HepG2 (cell line): ENCODE results near the gene TLE2. TPM values are rescaled to one million over a fixed set of nuclear protein-coding genes. Genes with fewer than 3 reads are reported as not detected.

Experiments
- AHDC1 ChIP-seq: sonication (generic); formaldehyde crosslinking; IDR thresholded peaks from 2 replicates; pipeline ENCODE4 v1.5.1; 2020; ENCODE audit warnings: mild to moderate bottlenecking, missing genetic modification reagents, borderline replicate concordance
- FOXC1 ChIP-seq: sonication (generic); formaldehyde crosslinking; IDR thresholded peaks from 2 replicates; pipeline ENCODE4 v1.8.0; 2022; ENCODE audit warnings: mild to moderate bottlenecking, missing genetic modification reagents, borderline replicate concordance
- FOXJ3 ChIP-seq: sonication (generic); formaldehyde crosslinking; IDR thresholded peaks from 2 replicates; pipeline ENCODE4 v1.4.0; 2020; ENCODE audit warnings: missing genetic modification reagents, mild to moderate bottlenecking, borderline replicate concordance
- GMEB1 ChIP-seq: sonication (generic); formaldehyde crosslinking; IDR thresholded peaks from 2 replicates; pipeline ENCODE4 v1.5.1; 2020; ENCODE audit warnings: missing genetic modification reagents, mild to moderate bottlenecking, borderline replicate concordance
- HOXA7 ChIP-seq: sonication (generic); formaldehyde crosslinking; IDR thresholded peaks from 2 replicates; pipeline ENCODE4 v1.8.1; 2022; ENCODE audit warnings: mild to moderate bottlenecking, missing genetic modification reagents, moderate library complexity
- RARA ChIP-seq: IDR thresholded peaks from 2 replicates; pipeline ENCODE4 v1.6.1; 2016; ENCODE audit warnings: missing genetic modification reagents, missing compliant biosample characterization
- RBM22 ChIP-seq: fragments of 200-400 bp; formaldehyde crosslinking; optimal IDR thresholded peaks from 2 replicates; pipeline ENCODE3; 2017; ENCODE audit warnings: mild to moderate bottlenecking, low read length, moderate library complexity
- REST ChIP-seq, 2 experiments: IDR thresholded peaks; 2 replicates each; pipeline ENCODE4 v1.6.1; 2011 to 2012; ENCODE audit warnings: low read length in 2 of 2, borderline replicate concordance in 1 of 2, low read depth in 1 of 2, mild to moderate bottlenecking in 1 of 2, moderate library complexity in 1 of 2
- ZNF12 ChIP-seq: sonication (generic); formaldehyde crosslinking; IDR thresholded peaks from 2 replicates; pipeline ENCODE4 v1.5.0; 2020; ENCODE audit warnings: missing genetic modification reagents
- ZNF414 ChIP-seq: sonication (generic); formaldehyde crosslinking; IDR thresholded peaks from 2 replicates; pipeline ENCODE4 v1.5.0; 2020; ENCODE audit warnings: missing genetic modification reagents
- ZNF430 ChIP-seq: sonication (generic); formaldehyde crosslinking; IDR thresholded peaks from 2 replicates; pipeline ENCODE4 v1.9.0; 2021; ENCODE audit warnings: mild to moderate bottlenecking, missing genetic modification reagents
- ZNF552 ChIP-seq: sonication (generic); formaldehyde crosslinking; IDR thresholded peaks from 2 replicates; pipeline ENCODE4 v1.9.0; 2022; ENCODE audit warnings: missing genetic modification reagents, mild to moderate bottlenecking, borderline replicate concordance
- ZNF556 ChIP-seq: sonication (generic); formaldehyde crosslinking; IDR thresholded peaks from 2 replicates; pipeline ENCODE4 v1.4.0; 2020; ENCODE audit warnings: mild to moderate bottlenecking, missing genetic modification reagents, borderline replicate concordance
- ZNF605 ChIP-seq: sonication (generic); formaldehyde crosslinking; IDR thresholded peaks from 2 replicates; pipeline ENCODE4 v1.8.0; 2022; ENCODE audit warnings: mild to moderate bottlenecking, missing genetic modification reagents
- ZNF660 ChIP-seq: sonication (generic); formaldehyde crosslinking; IDR thresholded peaks from 2 replicates; pipeline ENCODE4 v1.5.1; 2020; ENCODE audit warnings: mild to moderate bottlenecking, low read depth, missing genetic modification reagents, borderline replicate concordance
- ZNF790 ChIP-seq: sonication (generic); formaldehyde crosslinking; IDR thresholded peaks from 2 replicates; pipeline ENCODE4 v1.8.0; 2022; ENCODE audit warnings: missing genetic modification reagents, mild to moderate bottlenecking, borderline replicate concordance
- polyA plus RNA-seq, 8 experiments: library from polyadenylated mRNA; depleted of rRNA in 3 of 8; stranded (reverse) in 7 of 8; unstranded in 1 of 8; fragments of >200 nt; fragmentation: Illumina TruSeq in 4 of 8; extraction: Trizol in 4 of 8; gene quantifications; 2 replicates each; pipeline versions ENCODE4 v1.2.1 to v1.2.3, GENCODE V29; 2011 to 2016; ENCODE audit warnings: low read depth in 4 of 8, missing spikeins in 1 of 8, mixed read lengths in 1 of 8; ENCODE audit not compliant: insufficient read depth in 1 of 8
- total RNA-seq, 5 experiments: library from RNA; depleted of rRNA; stranded (reverse); fragments of >200 nt; fragmentation: Illumina TruSeq; extraction: Trizol; gene quantifications; 2 replicates each; pipeline ENCODE4 v1.2.3, GENCODE V29; 2016; ENCODE audit warnings: low read depth in 1 of 5

The TLE2 gene
- total and polyA plus RNA-seq, 2 of the 13 experiments (the other 11 are each of a cell fraction or from before 2014, with no cell fraction given): 0.07 to 0.81 TPM

- TF ChIP-seq ZNF556 (CRISPR knock-in tag): peak; percentile 70; the same call in 1 of the 2 replicates
- no peak for TF ChIP-seq REST (IDR thresholded peaks at IDR 0.05; ENCODE audit: borderline replicate concordance in 1 of 2, low read depth in 1 of 2, low read length in 2 of 2)
- no peak; the same call in 1 of the 2 replicates for TF ChIP-seq ZNF660 (CRISPR knock-in tag)
- TF ChIP-seq ZNF552 (CRISPR knock-in tag): no peak
- no peak for TF ChIP-seq ZNF414
- TF ChIP-seq AHDC1 (CRISPR knock-in tag): peak; percentile 71; the same call in 1 of the 2 replicates
- no peak for TF ChIP-seq HOXA7 (CRISPR knock-in tag)
- peak; percentile 64; the same call in 1 of the 2 replicates for TF ChIP-seq FOXC1 (CRISPR knock-in tag)
- peak; percentile 33; the same call in 1 of the 2 replicates for TF ChIP-seq ZNF605 (CRISPR knock-in tag)
- TF ChIP-seq GMEB1 (CRISPR knock-in tag): peak; percentile 76; the same call in 1 of the 2 replicates
- no peak for TF ChIP-seq RBM22
- TF ChIP-seq ZNF12 (CRISPR knock-in tag): no peak
- TF ChIP-seq ZNF790 (CRISPR knock-in tag): 0 out of 2 replicates have a peak, but pooled peaks have one; percentile 46
- TF ChIP-seq ZNF430 (CRISPR knock-in tag): no peak; the same call in 1 of the 2 replicates
- no peak for TF ChIP-seq FOXJ3 (CRISPR knock-in tag)
- TF ChIP-seq RARA (CRISPR knock-in tag): peak; percentile 90
Observed at GRCh38 chr19:2977001-2977745, 51.9 kb downstream of the TLE2 start, which contains the start of gene TLE6 (continued).
